Cardiac fibroblast (primary cell): ENCODE data around the gene ABCC8.

Experiments
- DNase-seq, 2 donors: peaks; one replicate each; pipeline versions ENCODE4 v3.0.0 to v3.0.0-alpha.2; 2010; ENCODE audit warnings: low read depth in 2 of 2
- H3K4me3 ChIP-seq, 2 donors: replicated peaks in 1 of 2; 1 replicate in 1 of 2; 2 replicates in 1 of 2; pipeline ENCODE4 v1.5.1; 2011; ENCODE audit warnings: low read depth in 2 of 2, low read length in 2 of 2, mild to moderate bottlenecking in 2 of 2, moderate library complexity in 1 of 2
- CTCF ChIP-seq: IDR thresholded peaks from one replicate; pipeline ENCODE4 v1.5.1; 2011; ENCODE audit warnings: low read depth, mild to moderate bottlenecking, low read length, inconsistent platforms

Gene ABCC8

GRCh38 chr11:17443000-17443399, 33.6 kb downstream of the ABCC8 start:
- no peak overlapping the region for H3K4me3 ChIP-seq
- no peak for TF ChIP-seq CTCF
- DNase-seq: no peak

- TF ChIP-seq CTCF: no peak
- H3K4me3 ChIP-seq: no peak overlapping the region
- no peak for DNase-seq
These were observed 37.3 kb downstream of the ABCC8 start for GRCh38 chr11:17439316-17439782.

GRCh38 chr11:17437366-17437765, 39.3 kb downstream of the ABCC8 start:
- no peak for TF ChIP-seq CTCF
- no peak overlapping the region for H3K4me3 ChIP-seq
- DNase-seq: no peak

- no peak for TF ChIP-seq CTCF
- DNase-seq: no peak
- H3K4me3 ChIP-seq: no peak overlapping the region
These were observed 42.5 kb downstream of the ABCC8 start for GRCh38 chr11:17434108-17434507.

- no peak for DNase-seq
- TF ChIP-seq CTCF: no peak
- H3K4me3 ChIP-seq: no peak overlapping the region
These were observed 44.6 kb downstream of the ABCC8 start for GRCh38 chr11:17432002-17432401.

GRCh38 chr11:17431139-17431538, 45.5 kb downstream of the ABCC8 start:
- no peak overlapping the region for H3K4me3 ChIP-seq
- no peak for TF ChIP-seq CTCF
- DNase-seq: no peak

- H3K4me3 ChIP-seq: no peak overlapping the region
- TF ChIP-seq CTCF: no peak
- DNase-seq: no peak
These were observed 46.0 kb downstream of the ABCC8 start for GRCh38 chr11:17430616-17431015.
